BLaER1 treated with 17β-estradiol and CSF1 and Interleukin-3, amounts not matched to agents 10 nM and 100 nM (cell line): Measurements from ENCODE around the gene UTF1.

ENCODE experiments used
- H3K27ac ChIP-seq, 11 experiments: shearing (Covaris generic); formaldehyde crosslinking; 2 replicates each; pipeline ENCODE4 v1.8.1; 2022
- H3K27me3 ChIP-seq, 11 experiments: shearing (Covaris generic); formaldehyde crosslinking; 2 replicates each; pipeline ENCODE4 v1.8.1; 2022
- H3K36me3 ChIP-seq, 11 experiments: shearing (Covaris generic); formaldehyde crosslinking; 2 replicates each; pipeline ENCODE4 v1.8.1; 2022
- H3K4me1 ChIP-seq, 10 experiments: shearing (Covaris generic); formaldehyde crosslinking; 2 replicates each; pipeline ENCODE4 v1.8.1; 2022
- H3K4me2 ChIP-seq, 11 experiments: shearing (Covaris generic); formaldehyde crosslinking; 2 replicates each; pipeline ENCODE4 v1.8.1; 2022
- H3K4me3 ChIP-seq, 10 experiments: shearing (Covaris generic); formaldehyde crosslinking; 2 replicates each; pipeline ENCODE4 v1.8.1; 2022
- H3K9ac ChIP-seq, 11 experiments: shearing (Covaris generic); formaldehyde crosslinking; 2 replicates each; pipeline ENCODE4 v1.8.1; 2022
- H3K9me3 ChIP-seq, 11 experiments: shearing (Covaris generic); formaldehyde crosslinking; replicated peaks in 1 of 11; 2 replicates each; pipeline ENCODE4 v1.8.1; 2022
- H4K20me1 ChIP-seq, 11 experiments: shearing (Covaris generic); formaldehyde crosslinking; 2 replicates each; pipeline ENCODE4 v1.8.1; 2022
- Cebpa-rat ChIP-seq, 11 experiments: shearing (Covaris generic); IDR thresholded peaks; 2 replicates each; pipeline ENCODE4 v1.8.1; 2022

UTF1 gene

DNA sequence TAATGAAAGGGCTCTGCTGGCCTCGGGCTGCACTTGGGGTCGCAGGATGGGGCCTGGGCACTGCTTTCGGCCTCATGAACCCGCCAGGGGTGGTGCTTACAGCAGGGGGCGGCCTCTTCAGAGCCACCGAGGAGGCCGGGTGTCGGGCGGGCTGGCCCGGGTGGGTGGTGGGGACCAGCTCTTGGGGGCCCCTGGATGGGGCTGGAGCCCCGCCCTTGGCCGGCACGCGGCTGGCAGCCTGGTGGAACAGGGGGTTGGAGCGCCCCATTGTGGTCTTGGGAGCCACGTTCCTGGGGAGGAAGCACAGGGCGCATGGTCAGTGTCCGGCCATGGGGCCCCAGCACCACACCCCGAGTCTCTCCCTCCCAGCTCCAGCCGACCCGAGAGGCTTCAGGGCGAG lies 37.8 kb downstream of the UTF1 start:
- Histone ChIP-seq H3K9me3 (no peaks in the 10 kb centered on the region), H3K27me3 (peaks cover 0 to 10% (median 5%) of the 10 kb centered on the region in 11 experiments; a peak in 7 of 22 replicates), H3K4me1 (peaks cover 32 to 49% (median 35%) of the 10 kb centered on the region in 10 experiments), H3K9ac (peak overlapping the region in 1 of 11 experiments; percentile 7; a peak in 1 of 22 replicates), H3K4me3 (no peak overlapping the region), H3K27ac (no peak overlapping the region), H4K20me1 (peaks cover 0 to 44% (median 0%) of the 10 kb centered on the region in 11 experiments; a peak in 7 of 22 replicates), H3K4me2 (no peak overlapping the region), H3K36me3 (peaks cover 0 to 49% (median 0%) of the 10 kb centered on the region in 11 experiments; a peak in 9 of 22 replicates)
- TF ChIP-seq Cebpa-rat (IDR thresholded peaks at IDR 0.05): no peak

- Histone ChIP-seq H3K9me3 (no peaks in the 10 kb centered on the region), H3K9ac (0 out of 22 replicates have a peak overlapping the region, but pooled peaks of 1 of the 11 experiments have one; percentile 2), H3K36me3 (peaks cover 0 to 55% (median 0%) of the 10 kb centered on the region in 11 experiments; a peak in 9 of 22 replicates), H4K20me1 (peaks cover 0 to 51% (median 0%) of the 10 kb centered on the region in 11 experiments; a peak in 7 of 22 replicates), H3K27me3 (peaks cover 0 to 2% (median 0%) of the 10 kb centered on the region in 11 experiments; a peak in 3 of 22 replicates), H3K4me3 (no peak overlapping the region), H3K27ac (no peak overlapping the region), H3K4me1 (peaks cover 25 to 49% (median 28%) of the 10 kb centered on the region in 10 experiments), H3K4me2 (no peak overlapping the region)
- no peak for TF ChIP-seq Cebpa-rat (IDR thresholded peaks at IDR 0.05)
Measured at GRCh38 chr10:133268532-133268931, 38.5 kb downstream of the UTF1 start.

GRCh38 chr10:133269367-133269766 lies 39.4 kb downstream of the UTF1 start:
- no peaks in the 10 kb centered on the region; a peak in 1 of 22 replicates for H3K27me3 ChIP-seq
- H3K36me3 ChIP-seq: peaks cover 0 to 58% (median 0%) of the 10 kb centered on the region in 11 experiments; a peak in 9 of 22 replicates
- peak overlapping the region in 8 of 11 experiments; percentile 18 to 53 (median 43); a peak in 13 of 22 replicates for H3K4me2 ChIP-seq
- no peaks in the 10 kb centered on the region for H3K9me3 ChIP-seq
- peak overlapping the region in 1 of 11 experiments; percentile 14; a peak in 1 of 22 replicates for H3K9ac ChIP-seq
- TF ChIP-seq Cebpa-rat (IDR thresholded peaks at IDR 0.05): no peak
- peak overlapping the region in 1 of 11 experiments; percentile 44; a peak in 3 of 22 replicates for H3K27ac ChIP-seq
- peaks cover 0 to 55% (median 0%) of the 10 kb centered on the region in 11 experiments; a peak in 7 of 22 replicates for H4K20me1 ChIP-seq
- no peak overlapping the region for H3K4me3 ChIP-seq
- peaks cover 17 to 48% (median 26%) of the 10 kb centered on the region in 10 experiments for H3K4me1 ChIP-seq

DNA sequence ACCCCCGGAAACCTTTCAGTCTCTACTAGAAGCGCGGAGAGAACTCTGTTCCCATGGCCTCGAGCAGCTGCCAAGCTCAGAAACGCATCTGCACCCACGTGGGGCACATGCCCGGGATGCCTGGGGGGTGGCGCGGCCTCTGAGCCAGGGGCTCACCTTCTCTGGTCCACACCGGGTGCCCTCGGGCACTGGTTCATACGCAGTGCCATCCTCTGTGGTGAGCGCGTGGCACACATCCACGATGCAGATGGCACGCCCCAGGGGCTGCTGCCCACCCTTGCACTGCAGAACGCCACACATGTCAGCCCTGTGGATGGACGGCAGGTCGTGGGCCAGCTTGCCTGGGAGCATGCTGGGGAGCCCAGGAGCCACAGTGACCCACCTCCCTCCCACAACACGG lies 40.2 kb downstream of the UTF1 start:
- Histone ChIP-seq H3K27me3 (peaks cover under 1 to 7% (median 4%) of the 10 kb centered on the region in 11 experiments; a peak in 21 of 22 replicates), H3K9me3 (no peaks in the 10 kb centered on the region), H3K36me3 (peaks cover 0 to 58% (median 0%) of the 10 kb centered on the region in 11 experiments; a peak in 9 of 22 replicates), H3K4me2 (peak overlapping the region in 8 of 11 experiments; percentile 18 to 53 (median 43); a peak in 14 of 22 replicates), H3K4me3 (no peak overlapping the region), H4K20me1 (peaks cover 0 to 61% (median 6%) of the 10 kb centered on the region in 11 experiments; a peak in 10 of 22 replicates), H3K4me1 (peaks cover 19 to 48% (median 30%) of the 10 kb centered on the region in 10 experiments), H3K27ac (peak overlapping the region in 1 of 11 experiments; percentile 44; a peak in 1 of 22 replicates), H3K9ac (peak overlapping the region in 2 of 11 experiments; percentile 4 to 14; a peak in 1 of 22 replicates)
- TF ChIP-seq Cebpa-rat (IDR thresholded peaks at IDR 0.05): no peak

DNA sequence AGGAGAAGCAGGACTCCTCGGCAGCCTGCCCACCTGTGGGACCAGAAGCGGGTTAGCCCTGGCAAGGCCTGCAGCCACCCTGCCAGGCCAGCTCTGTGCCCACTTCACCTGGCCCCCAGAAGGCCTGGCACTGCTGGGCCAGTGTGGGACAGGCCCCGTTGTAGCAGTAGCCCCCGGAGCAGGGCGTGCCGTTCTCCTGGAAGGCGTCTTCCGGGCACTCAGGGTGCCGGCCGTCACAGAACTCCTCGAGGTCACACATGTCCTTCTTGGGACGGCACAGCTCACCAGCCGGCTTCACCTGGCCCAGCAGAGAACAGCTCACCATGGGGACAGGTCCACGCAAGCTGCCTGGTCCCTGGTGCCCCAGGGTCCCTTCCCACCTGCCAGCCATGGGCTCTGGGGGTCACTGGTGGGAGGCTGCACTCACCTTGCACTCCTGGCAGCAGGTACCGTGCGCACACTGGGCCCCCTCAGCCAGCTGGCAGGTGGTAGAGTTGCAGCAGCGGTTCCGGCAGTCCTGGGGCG lies 40.8 kb downstream of the UTF1 start:
- Histone ChIP-seq H3K4me1 (peaks cover 19 to 50% (median 35%) of the 10 kb centered on the region in 10 experiments), H3K9ac (no peak overlapping the region), H3K27me3 (peaks cover 7 to 14% (median 11%) of the 10 kb centered on the region in 11 experiments), H3K9me3 (no peaks in the 10 kb centered on the region), H4K20me1 (peaks cover 0 to 63% (median 11%) of the 10 kb centered on the region in 11 experiments; a peak in 10 of 22 replicates), H3K4me2 (0 out of 22 replicates have a peak overlapping the region, but pooled peaks of 1 of the 11 experiments have one; percentile 38), H3K27ac (no peak overlapping the region), H3K4me3 (no peak overlapping the region), H3K36me3 (peaks cover 0 to 58% (median 0%) of the 10 kb centered on the region in 11 experiments; a peak in 9 of 22 replicates)
- TF ChIP-seq Cebpa-rat (IDR thresholded peaks at IDR 0.05): no peak

DNA sequence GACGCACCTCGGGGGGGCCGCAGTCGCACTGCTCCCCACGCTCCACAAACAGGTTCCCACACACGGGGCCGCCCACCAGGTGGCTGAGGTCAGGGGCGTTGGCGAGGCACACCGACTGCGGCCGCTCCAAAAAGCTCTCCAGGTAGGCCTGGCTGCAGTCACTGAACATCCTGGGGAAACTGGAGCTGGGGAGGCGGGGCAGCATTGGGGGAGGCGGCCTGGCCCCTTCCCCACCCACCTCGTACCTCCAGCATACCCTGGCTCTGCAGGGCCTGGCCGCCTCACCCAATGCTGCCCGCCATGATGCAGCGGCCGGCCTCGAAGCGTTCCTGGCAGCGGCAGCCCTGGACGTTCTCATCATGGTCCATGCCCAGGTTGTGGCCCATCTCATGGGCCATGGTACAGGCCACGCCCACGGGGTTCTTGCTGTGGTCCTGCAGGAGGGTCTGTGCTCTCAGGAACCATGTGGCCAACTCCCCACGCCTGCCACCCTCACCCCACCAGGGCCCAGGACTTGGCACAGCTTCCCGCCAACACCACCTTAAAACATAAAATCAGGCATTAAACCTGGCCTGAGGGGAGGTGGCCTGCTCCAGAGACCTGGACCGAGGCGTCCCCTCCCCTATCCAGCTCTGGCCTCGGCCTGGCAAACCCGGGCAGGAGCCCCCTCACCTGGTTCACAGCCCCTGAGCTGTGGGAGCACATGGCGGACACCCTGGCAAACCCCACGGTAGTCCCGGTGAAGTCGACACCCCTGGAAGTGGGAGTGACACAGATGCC lies 41.7 kb downstream of the UTF1 start:
- Histone ChIP-seq H3K27ac (no peak overlapping the region), H3K36me3 (peaks cover 0 to 58% (median 0%) of the 10 kb centered on the region in 11 experiments; a peak in 9 of 22 replicates), H3K9me3 (no peaks in the 10 kb centered on the region), H3K9ac (no peak overlapping the region), H4K20me1 (peaks cover 0 to 72% (median 15%) of the 10 kb centered on the region in 11 experiments; a peak in 10 of 22 replicates), H3K27me3 (peaks cover 16 to 22% (median 19%) of the 10 kb centered on the region in 11 experiments), H3K4me1 (peaks cover 24 to 55% (median 44%) of the 10 kb centered on the region in 10 experiments), H3K4me2 (no peak overlapping the region), H3K4me3 (no peak overlapping the region)
- no peak for TF ChIP-seq Cebpa-rat (IDR thresholded peaks at IDR 0.05)

DNA sequence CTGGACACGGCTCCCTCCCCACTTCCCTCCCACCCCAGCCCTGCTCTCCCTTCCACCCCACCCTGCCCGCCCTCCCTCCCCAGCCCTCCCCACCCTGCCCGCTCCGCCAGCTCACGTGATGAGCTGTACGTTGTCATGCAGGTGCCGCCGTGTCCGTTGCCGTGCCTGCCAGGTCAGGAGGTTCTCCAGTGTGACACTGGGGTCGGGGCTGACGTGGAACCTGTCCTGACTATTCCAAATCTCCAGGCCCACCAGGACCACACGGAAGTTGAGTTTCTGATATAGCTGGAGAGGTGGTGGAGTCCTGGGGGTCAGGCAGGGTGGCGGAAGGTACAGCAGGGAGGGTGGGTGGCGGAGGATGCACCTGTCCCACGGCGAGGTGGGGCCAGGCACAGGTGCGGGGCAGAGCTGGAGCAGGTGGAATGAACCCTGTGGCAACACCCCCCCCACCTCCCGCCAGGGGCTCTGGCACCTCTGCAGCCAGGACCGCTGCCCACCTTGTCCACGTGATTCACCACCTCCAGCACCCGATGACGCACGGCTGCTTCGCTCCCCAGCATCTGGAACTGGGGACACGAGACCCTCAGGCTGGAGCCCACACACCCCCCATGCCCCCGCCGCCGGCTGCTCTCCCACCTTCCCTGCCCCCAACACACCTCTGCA lies 42.4 kb downstream of the UTF1 start:
- Histone ChIP-seq H3K27ac (no peak overlapping the region), H3K27me3 (peaks cover 18 to 30% (median 23%) of the 10 kb centered on the region in 11 experiments), H3K36me3 (peaks cover 0 to 58% (median 0%) of the 10 kb centered on the region in 11 experiments; a peak in 9 of 22 replicates), H3K4me1 (peaks cover 31 to 62% (median 51%) of the 10 kb centered on the region in 10 experiments), H4K20me1 (peaks cover 0 to 79% (median 17%) of the 10 kb centered on the region in 11 experiments; a peak in 16 of 22 replicates), H3K9ac (0 out of 22 replicates have a peak overlapping the region, but pooled peaks of 1 of the 11 experiments have one; percentile 18), H3K4me2 (no peak overlapping the region), H3K9me3 (no peaks in the 10 kb centered on the region), H3K4me3 (no peak overlapping the region)
- no peak for TF ChIP-seq Cebpa-rat (IDR thresholded peaks at IDR 0.05)

DNA sequence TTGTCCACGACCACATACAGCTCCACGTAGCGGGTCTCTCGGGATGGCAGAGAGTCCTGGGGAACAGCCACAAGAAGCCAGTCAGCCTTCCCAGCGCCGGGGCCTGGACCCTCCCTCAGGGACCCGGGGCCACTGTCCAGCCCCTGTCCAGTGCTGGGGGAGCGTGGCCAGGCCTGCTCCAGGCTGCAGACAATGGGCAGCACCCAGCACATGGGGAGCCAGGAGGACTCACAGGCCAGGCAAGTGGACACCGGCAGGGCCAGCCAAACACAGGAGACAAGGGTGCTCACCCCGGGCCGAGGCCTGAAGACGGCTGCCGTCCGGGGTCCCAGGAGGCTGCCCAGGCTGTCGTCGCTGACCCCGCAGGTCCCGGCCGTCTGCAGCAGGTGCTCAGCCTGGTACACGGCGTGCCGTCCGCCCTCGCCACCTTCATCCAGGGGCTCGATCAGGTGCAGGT lies 43.0 kb downstream of the UTF1 start:
- H3K9me3 ChIP-seq: no peaks in the 10 kb centered on the region
- peak overlapping the region in 2 of 11 experiments; percentile 18 to 19; a peak in 1 of 22 replicates for H3K9ac ChIP-seq
- H3K4me2 ChIP-seq: peak overlapping the region in 2 of 11 experiments; percentile 54 to 75; a peak in 4 of 22 replicates
- H3K4me3 ChIP-seq: no peak overlapping the region
- H4K20me1 ChIP-seq: peaks cover 0 to 83% (median 23%) of the 10 kb centered on the region in 11 experiments; a peak in 17 of 22 replicates
- H3K36me3 ChIP-seq: peaks cover 0 to 54% (median 0%) of the 10 kb centered on the region in 11 experiments; a peak in 9 of 22 replicates
- H3K4me1 ChIP-seq: peaks cover 37 to 68% (median 56%) of the 10 kb centered on the region in 10 experiments
- H3K27ac ChIP-seq: peak overlapping the region in 1 of 11 experiments; percentile 48; a peak in 2 of 22 replicates
- TF ChIP-seq Cebpa-rat (IDR thresholded peaks at IDR 0.05): no peak
- H3K27me3 ChIP-seq: peaks cover 18 to 34% (median 23%) of the 10 kb centered on the region in 11 experiments
